ENCODE results near the gene SERPINB10. TPM values are rescaled to one million over a fixed set of nuclear protein-coding genes. Genes with fewer than 3 reads are reported as not detected.

SERPINB10 gene
- total RNA-seq, 1 experiment from 2014 or later: not detected

DNA sequence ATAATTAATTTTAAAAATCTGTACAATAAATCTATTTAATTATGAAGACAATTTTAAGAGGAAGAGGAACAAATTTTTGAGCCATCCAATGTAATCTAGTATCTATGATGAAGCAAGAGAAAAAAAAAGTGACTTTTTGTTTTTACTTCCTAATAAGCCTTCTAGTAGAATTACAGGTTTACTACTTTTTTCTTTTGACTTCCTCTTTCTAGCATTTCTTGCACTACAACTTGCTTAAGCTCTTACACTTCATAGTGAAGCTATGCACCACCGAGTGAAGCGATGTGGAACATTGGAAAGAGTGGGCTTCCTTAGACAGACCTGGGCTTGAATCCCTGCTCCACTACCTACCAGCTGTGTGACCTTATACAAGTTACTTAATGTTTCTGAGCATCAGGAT lies 18.1 kb upstream of the SERPINB10 start:
- intact Hi-C loops (cut with micrococcal nuclease; ENCODE audit: unreplicated experiment): no loop called here

GRCh38 chr18:63890237-63890949 lies 17.4 kb upstream of the SERPINB10 start:
- no peak for TF ChIP-seq CTCF (IDR thresholded peaks at IDR 0.05; ENCODE audit: insufficient read depth in 1 of 2, low read depth in 1 of 2, low read length in 1 of 2, severe bottlenecking in 1 of 2, unreplicated experiment in 1 of 2)
- H3K4me3 ChIP-seq (ENCODE audit: low read depth, low read length): no peak overlapping the region
- H3K27me3 ChIP-seq (replicated peaks; ENCODE audit: control insufficient read depth, insufficient read depth, low read length): no peaks in the 10 kb centered on the region
- H3K9me3 ChIP-seq: no peaks in the 10 kb centered on the region
- Mint-ChIP-seq H3K27me3 (ENCODE audit: insufficient read depth, unreplicated experiment) (no peaks in the 10 kb centered on the region), H3K4me3 (ENCODE audit: unreplicated experiment) (no peak overlapping the region), H3K27ac (ENCODE audit: unreplicated experiment) (no peak overlapping the region), H3K4me1 (ENCODE audit: low read depth, unreplicated experiment) (no peaks in the 10 kb centered on the region), H3K9me3 (ENCODE audit: unreplicated experiment) (no peaks in the 10 kb centered on the region), H3K36me3 (ENCODE audit: insufficient read depth, unreplicated experiment) (no peaks in the 10 kb centered on the region)
- POLR2A ChIA-PET: no interaction called here
- H3K36me3 ChIP-seq (ENCODE audit: control insufficient read depth, insufficient read depth, low read length): no peaks in the 10 kb centered on the region
- CTCF ChIA-PET: no interaction called here
- intact Hi-C loops (cut with micrococcal nuclease; ENCODE audit: unreplicated experiment): no loop called here
- H3K4me1 ChIP-seq: no peaks in the 10 kb centered on the region
- no TSS peak for BruUV-seq (replicated peaks)
- no peak for DNase-seq

More for the DNA sequence above, 18.1 kb upstream of the SERPINB10 start:
- H3K27me3 Mint-ChIP-seq (ENCODE audit: insufficient read depth, unreplicated experiment): no peaks in the 10 kb centered on the region
- TF ChIP-seq CTCF (IDR thresholded peaks at IDR 0.05; ENCODE audit: insufficient read depth in 1 of 2, low read depth in 1 of 2, low read length in 1 of 2, severe bottlenecking in 1 of 2, unreplicated experiment in 1 of 2): no peak
- no peaks in the 10 kb centered on the region for H3K4me1 Mint-ChIP-seq (ENCODE audit: low read depth, unreplicated experiment)
- no peaks in the 10 kb centered on the region for H3K36me3 ChIP-seq (ENCODE audit: control insufficient read depth, insufficient read depth, low read length)
- H3K9me3 Mint-ChIP-seq (ENCODE audit: unreplicated experiment): no peaks in the 10 kb centered on the region
- no peak overlapping the region for H3K4me3 Mint-ChIP-seq (ENCODE audit: unreplicated experiment)
- no peaks in the 10 kb centered on the region for H3K27me3 ChIP-seq (replicated peaks; ENCODE audit: control insufficient read depth, insufficient read depth, low read length)
- no peaks in the 10 kb centered on the region for H3K9me3 ChIP-seq
- BruUV-seq (replicated peaks): no TSS peak
- no peaks in the 10 kb centered on the region for H3K4me1 ChIP-seq
- ChIA-PET CTCF (no interaction called here), POLR2A (no interaction called here)
- H3K4me3 ChIP-seq (ENCODE audit: low read depth, low read length): no peak overlapping the region
- no peak overlapping the region for H3K27ac Mint-ChIP-seq (ENCODE audit: unreplicated experiment)
- H3K36me3 Mint-ChIP-seq (ENCODE audit: insufficient read depth, unreplicated experiment): no peaks in the 10 kb centered on the region
- no peak for DNase-seq

DNA sequence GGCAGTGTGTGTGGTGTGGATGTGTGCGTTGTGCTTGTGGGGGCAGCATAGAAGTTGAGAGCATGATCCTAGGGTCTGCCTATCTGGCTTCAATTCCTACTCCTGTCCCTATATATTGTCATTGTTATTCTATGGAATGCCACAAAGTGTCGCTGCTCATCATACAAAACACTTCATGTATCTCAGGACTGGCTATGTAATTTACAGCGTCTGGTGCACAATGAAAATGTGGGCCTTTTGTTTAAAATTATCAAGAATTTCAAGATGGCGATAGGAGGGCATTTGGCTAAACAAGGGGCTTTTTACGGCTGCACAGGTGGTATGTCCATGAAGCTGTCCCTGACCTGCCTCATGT lies 16.8 kb upstream of the SERPINB10 start:
- Mint-ChIP-seq H3K4me1 (ENCODE audit: low read depth, unreplicated experiment) (no peaks in the 10 kb centered on the region), H3K36me3 (ENCODE audit: insufficient read depth, unreplicated experiment) (no peaks in the 10 kb centered on the region), H3K27me3 (ENCODE audit: insufficient read depth, unreplicated experiment) (no peaks in the 10 kb centered on the region), H3K4me3 (ENCODE audit: unreplicated experiment) (no peak overlapping the region), H3K9me3 (ENCODE audit: unreplicated experiment) (no peaks in the 10 kb centered on the region), H3K27ac (ENCODE audit: unreplicated experiment) (no peak overlapping the region)
- H3K27me3 ChIP-seq (replicated peaks; ENCODE audit: control insufficient read depth, insufficient read depth, low read length): no peaks in the 10 kb centered on the region
- H3K4me1 ChIP-seq: no peaks in the 10 kb centered on the region
- ChIA-PET POLR2A (no interaction called here), CTCF (no interaction called here)
- DNase-seq: peak in 1 of 2 experiments; percentile 0
- no TSS peak for BruUV-seq (replicated peaks)
- H3K4me3 ChIP-seq (ENCODE audit: low read depth, low read length): no peak overlapping the region
- no peaks in the 10 kb centered on the region for H3K9me3 ChIP-seq
- no peak for TF ChIP-seq CTCF (IDR thresholded peaks at IDR 0.05; ENCODE audit: insufficient read depth in 1 of 2, low read depth in 1 of 2, low read length in 1 of 2, severe bottlenecking in 1 of 2, unreplicated experiment in 1 of 2)
- H3K36me3 ChIP-seq (ENCODE audit: control insufficient read depth, insufficient read depth, low read length): no peaks in the 10 kb centered on the region
- intact Hi-C loops (cut with micrococcal nuclease; ENCODE audit: unreplicated experiment): loop anchor here (1.0 kb wide), 3 partner anchors 45 to 103 kb away; no protein-coding TSS in a partner anchor

All from Caco-2 (cell line).